GM19099 (cell line): ENCODE results near the gene PLEKHG5.

Experiments
- POLR2A ChIP-seq: IDR thresholded peaks from 3 replicates; pipeline ENCODE4 v1.6.1; 2011; ENCODE audit warnings: low read depth; ENCODE audit not compliant: insufficient read length; ENCODE audit errors: extremely low read depth

Gene PLEKHG5

DNA sequence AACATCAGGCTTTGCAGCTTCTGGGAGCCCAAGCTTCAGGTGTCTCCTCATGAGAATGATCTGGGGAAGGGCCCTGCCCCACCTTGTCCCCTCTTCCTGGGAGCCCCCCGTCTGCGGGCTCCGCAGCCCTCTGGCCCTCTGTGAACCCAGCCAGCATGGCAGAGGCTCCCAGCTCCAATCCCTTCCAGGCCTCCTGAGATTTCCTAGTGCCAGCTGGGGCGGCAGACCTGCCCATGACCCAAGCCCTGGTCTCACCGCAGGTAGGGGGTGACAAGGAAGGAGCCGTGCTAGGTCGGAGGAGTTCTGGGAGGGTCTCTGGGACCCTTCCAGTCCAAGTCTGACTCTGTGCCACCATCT, 7.7 kb downstream of the PLEKHG5 start:
- TF ChIP-seq POLR2A, result no peak

DNA sequence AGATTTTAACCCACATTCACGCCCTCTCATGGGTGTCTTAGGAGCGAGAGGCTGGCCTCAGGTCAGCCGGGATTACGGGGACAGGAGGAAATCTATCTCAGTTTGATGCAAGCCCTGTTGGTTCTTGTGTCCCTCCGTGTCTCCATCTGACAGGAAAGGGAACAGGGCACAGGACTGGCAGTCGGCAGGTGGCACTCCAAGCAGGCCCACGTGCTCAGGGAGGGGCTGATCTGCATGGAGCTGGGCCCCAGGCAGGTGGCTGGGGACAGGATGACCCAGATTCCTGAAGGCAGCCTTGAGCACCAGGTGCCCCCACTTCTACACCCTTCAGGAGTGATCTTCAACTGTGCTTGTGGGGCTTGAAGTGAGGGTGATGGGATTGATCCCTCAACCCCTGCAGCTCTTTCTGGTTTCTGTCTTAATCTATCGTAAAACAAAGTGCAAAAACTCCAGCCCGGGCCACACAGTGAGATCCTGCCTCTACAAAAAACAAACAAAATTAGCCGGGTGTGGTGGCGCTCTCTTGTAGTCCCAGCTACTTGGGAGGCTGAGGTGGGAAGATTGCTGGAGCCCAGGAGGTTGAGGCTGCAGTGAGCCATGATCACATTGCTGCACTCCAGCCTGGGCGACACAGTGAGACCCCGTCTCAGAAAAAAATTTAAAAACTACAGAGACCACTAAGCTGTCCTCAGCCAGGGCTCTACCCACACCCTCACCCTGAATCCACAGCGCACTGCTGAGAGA, 8.3 kb downstream of the PLEKHG5 start:
- no peak for TF ChIP-seq POLR2A

DNA sequence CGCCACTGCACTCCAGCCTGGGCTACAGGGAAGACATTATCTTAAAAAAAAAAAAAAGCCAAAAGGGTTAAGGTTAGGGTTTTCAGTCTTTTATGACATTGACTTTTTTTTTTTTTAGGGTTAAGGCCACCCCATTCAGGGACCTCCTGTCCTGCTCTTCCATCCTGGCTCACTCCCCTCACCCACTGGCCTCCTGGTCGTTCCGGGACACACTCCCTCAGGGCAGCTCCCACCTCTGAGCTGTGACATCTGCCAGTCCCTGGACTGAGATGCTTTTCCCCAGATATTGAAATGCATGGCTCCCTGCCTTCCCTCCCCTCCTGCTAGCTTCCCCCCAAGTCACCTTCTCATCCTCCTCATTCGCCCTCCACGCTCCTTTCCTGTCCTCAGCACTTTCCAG, 9.6 kb downstream of the PLEKHG5 start:
- TF ChIP-seq POLR2A, result no peak

DNA sequence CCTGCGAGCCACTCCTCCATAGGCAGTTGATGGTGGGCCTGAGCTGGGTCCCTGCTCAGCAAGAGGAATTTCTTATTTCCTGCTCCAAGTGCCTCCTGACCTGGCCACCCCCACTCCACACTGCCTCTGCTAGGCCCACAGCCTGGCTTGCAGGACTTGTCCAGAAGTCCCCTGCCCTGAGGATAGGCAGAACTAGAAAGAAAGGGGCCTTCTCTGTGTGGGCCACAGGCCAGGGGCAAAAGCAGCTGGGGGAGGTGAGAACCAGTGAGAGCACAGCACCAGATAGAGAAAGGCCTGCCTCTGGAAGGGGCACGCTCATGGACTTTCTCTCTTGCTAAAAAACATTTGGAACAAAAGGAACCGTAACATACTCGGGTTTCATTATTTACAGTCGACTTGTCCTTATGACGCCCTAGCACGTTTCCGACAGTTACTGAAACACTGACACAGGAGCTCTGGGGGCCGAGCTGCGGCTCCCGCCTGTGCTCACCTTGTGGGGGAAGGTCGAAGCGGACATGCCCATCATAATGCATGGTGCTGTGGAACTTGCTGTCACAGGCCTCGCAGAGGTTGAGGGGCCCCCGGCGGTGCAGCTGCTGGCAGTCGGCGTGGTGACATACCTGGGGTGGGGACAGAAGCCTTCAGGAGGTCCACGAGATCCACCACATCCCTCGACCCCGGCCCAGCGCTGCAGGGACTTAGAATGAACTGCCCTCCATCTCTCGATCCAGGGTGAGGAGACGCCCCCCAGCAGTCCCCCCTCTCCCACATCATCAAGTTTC, 14.2 kb downstream of the PLEKHG5 start:
- TF ChIP-seq POLR2A, result no peak

DNA sequence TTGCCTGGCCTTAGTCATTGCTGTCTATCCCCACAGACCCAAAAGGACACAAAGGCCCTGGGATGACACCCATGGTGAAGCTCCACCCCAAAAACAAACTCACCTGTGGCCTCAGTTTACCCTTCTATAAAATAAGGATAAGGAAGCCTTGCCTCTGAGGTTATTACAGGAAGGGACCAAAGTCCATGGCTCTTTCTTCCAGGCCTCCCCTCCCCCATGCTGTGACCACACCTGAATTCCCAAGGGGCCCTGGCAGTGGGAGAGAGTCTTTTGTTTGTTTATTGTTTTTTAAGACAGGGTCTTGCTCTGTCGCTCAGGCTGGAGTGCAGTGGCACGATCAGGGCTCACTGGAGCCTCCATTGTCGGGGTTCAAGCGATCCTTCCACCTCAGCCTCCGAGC, 15.0 kb downstream of the PLEKHG5 start:
- no peak for TF ChIP-seq POLR2A

DNA sequence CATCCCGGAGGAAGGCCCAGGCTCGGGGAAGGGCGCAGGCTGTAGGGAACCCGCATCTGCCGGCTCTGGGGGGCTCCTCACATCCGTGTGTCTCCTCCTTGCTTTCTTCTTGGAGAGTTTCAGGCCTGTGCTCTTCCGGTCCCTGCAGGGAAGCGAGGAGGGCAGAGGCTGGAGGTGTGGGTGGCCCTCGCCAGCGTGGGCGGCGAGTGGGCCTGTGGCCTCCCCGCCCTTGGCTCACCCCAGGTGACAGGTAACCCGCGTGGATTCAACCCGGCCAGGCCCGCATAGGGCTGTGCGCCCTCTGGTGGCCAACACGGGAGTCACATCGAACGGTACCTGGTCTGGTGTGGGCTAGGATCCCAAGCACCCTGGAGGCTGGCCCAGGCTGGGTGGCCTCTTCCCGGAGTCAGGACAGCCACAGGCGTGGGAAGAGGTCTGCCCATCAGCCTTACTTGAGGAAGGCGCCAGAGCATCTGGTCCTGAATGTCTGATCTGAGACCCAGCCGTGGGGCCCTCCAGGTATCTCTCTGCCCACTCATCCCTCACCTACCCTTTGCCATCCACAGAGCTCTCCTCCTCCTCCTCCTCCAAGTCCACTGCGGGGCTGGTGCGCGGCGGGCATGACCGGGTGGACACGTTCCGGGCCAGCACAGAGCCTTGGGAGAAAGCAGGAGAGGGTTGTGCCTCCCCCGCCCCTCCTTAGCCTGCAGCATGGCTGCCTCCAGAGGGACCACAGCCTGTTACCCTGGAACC, 15.9 kb downstream of the PLEKHG5 start:
- no peak for TF ChIP-seq POLR2A

DNA sequence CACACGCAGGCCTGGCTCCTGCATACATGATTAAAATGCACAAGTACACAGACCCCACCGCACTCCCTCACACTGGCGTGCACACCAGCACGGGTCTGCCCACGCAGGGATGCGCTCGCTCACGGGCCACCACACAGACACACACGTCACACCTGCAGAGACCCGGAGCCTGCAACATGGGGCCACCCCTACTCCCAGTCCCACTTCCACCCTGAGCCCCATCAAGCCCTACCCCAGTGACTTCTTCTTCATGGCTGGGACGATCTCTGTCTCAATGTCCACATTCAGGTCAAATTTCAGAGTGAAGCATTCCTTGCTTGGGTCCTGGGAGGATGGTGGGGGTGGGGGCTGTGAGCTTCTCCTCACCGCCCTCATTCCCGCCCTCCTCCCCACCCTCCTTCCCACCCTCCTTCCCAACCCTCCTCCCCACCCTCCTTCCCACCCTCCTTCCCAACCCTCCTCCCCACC, 16.6 kb downstream of the PLEKHG5 start:
- no peak for TF ChIP-seq POLR2A

DNA sequence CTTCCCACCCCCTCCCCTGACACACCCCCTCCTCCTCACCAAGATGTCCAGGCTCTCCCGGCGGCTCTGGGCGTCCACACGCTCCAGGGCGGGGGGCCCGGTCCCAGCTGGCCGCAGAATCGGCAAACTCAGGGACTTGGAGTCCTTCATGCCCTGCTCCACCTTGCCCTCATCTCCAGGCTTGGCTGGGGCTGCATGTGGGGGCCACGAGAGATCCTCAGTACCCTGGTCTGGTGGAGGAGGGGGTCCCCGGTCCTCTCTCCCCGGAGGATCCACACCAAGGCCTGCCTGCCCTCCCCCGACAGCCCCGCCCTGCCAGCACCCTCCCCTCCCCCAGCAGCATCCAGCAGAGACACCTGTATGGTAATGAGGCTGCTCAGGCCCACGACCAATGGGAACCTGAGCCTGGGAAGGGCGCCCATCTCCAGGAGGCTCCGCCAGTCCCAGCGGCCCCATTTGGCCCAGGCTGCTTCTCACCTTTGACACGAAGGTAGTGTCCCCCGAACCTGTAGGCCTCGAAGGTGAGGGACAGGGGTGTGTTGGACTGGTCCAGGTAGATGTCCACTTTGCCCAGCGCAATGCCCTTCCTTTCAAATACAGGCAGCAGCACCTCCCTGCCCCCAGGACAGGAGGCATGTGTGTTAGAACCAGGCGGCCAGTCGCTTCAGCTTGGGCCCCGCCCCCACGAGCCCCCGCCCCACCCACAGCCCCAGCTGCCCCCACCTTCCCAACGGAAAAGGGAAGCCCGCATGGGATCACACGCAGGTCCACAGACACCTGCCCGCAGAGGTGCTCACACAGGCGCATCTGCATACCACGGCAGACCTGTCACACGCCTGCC, 17.3 kb downstream of the PLEKHG5 start:
- TF ChIP-seq POLR2A, result no peak

DNA sequence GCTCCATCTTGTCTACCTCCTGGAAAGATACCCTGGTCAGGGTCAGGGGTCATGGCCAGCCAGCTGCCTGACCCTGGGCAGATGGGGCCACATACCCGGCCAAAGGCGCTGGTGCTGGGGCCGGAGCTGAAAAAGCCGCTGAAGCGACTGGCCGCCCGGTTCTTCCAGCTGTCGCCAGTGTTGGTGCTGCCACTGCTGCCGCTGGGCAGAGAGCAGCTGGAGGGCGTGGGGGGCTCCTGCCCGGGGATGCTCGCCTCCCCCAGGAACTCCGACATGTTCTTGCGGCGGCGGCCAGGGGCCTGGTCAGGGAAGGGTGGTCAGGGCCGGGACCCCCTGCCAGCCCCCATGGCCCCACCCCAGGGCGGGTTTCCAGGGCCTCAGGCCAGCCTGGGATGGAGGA, 18.3 kb downstream of the PLEKHG5 start:
- no peak for TF ChIP-seq POLR2A

DNA sequence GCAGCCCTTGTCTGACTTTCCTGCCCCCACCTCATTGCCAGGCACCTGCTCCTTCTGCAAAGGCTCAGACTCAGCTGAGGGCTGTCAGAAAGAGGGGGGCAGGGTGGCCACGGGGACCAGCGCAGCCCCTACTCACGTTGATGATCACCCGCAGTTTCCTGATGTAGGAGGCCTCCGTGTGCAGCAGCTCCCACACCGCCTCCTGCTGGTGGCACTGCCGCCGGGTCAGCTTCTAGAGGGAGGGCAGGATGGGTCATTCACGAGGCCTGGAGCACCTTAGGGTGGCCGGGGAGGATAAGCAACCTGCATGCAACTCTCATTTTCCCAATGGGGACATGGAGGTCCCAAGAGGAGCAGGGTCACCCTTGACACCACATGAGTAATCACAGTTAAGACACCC, 19.1 kb downstream of the PLEKHG5 start:
- TF ChIP-seq POLR2A, result no peak

DNA sequence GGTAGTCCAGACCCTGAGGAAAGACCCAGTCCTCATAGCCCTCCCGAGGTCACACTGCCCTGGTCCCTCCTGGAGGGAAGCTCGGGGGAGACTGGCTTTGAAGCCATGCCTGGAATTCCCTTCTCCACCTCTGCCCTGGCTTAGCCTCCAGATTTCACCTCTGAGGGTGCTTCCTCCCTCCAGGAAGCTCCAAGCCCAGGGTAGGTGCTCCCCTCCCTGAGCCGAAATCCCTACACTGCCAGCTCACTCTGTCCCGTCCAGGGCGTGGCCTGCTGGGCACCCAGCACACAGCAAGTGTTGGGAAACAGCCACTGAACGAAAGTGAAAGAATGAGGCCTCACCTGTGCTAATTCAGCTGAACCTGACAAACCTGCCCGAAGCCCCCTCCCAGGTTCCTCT, 19.5 kb downstream of the PLEKHG5 start:
- no peak for TF ChIP-seq POLR2A

DNA sequence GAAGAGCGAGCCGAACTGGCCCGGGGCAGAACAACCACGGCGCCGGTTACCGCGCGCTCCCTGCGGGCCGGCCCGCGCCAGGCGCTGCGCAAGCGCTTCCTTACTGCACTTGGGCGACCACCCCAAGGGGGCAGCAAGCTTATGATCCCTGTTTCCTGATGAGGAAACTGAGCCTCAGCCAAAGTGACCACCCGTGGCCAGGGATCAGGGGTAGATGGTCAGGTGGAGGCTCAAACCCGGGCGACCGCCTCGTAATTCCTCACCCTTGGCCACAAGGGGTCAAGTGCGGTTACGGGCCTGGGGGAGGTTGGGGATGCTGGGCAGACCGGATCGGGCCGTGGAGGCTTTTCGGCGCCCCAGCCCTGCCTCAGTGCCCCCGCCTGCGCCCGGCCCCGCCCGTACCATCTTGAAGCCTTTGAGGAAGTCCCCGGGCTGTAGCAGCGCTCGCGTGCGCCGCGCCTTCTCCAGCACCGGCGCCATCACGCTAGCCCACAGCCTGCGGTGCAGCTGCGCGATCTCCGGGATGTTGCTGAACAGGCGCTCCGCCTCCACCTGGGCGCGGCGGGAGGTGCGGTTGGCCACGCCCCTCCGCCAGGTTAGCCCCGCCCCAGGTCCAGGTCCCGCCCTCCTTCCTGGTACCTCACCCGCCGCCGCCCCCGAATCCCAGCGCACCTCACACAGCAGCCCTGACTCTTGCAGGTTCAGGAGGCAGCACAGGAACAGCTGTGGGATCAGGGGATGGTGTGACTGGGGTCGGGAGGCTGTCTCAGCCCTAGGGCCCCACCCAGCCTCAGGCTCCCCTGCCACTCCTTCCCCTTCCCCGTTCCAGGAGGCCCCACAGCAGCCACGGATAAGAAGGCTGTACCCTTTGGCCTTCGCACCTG, 20.1 kb downstream of the PLEKHG5 start:
- TF ChIP-seq POLR2A, result no peak

DNA sequence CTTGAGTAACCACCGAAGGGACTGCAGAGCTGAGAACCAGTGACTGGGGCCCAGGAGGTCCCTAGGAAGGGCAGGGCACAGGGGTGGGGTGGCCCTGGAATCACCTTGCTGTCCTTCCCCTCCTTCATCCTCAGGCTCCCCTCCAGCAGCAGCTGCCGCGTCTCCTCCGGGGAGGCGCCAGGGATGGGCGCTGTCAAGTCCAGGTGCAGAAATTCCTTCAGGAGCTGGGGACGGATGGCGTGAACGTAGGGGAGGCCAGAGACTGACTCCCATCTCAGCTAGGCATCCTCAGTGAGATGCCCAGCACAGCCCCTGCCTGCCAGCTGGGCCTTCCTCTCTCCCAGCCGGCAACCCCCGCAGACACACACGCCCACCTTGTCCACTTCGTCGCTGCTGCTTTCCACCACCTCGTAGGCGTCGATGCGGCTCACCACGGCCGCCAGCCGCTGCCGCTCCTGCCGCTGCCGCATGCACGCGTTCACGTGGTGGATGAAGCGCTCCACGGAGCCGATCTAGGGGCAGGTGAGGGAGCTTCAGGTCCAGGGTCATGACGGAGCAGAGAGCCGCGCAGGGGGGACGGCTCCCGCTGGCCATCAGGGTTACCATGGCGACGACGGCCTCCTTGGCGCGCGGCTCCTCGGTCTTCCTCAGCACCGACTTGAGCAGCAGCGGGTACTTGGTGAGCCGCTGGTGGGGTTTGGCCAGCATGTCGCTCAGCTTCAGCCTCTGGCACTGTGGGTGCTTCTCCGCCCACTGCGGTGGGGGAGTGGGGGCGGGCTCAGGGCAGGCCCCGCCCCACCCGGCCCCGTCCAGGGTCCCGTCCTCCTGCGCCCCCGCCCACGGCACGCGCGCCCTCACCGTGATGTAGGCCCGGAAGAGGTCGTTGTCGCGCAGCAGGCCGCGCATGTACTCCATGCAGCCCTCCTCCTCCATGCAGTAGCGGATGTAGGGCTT, 21.1 kb downstream of the PLEKHG5 start:
- no peak for TF ChIP-seq POLR2A

DNA sequence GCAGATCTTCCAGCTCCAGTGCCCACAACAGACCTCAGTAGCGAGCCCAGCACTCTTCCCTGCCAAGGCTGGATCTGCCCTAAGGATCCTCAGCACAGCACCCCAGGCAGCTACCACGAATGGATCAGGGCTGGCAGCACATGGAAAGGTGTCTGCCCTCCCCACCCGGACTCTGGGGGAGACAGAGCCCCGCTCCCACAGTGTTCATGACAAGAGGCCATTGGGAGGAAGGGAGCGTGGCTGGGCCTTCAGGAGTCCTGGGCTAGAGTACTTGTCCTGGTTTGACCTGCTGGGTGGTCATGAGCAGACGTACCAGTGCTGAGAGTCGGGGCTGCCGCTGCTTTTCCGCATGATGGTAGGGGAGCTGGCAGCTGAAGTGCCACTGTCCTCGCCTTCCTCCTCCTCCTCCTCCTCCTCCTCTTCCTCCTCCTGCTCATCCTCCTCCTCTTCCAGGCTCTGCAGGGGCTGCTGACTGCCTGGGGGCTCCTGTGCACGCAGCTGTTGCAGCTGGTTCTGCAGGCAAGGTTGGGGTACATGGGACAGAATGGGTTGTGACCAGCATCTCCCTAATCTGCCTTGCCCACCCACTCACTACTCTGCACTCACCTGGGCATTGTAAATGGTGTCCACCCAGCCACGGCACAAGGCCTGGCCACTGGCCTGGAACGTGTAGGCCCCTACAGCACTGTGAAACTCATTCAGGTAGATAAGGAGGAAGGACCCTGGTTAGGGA, 22.6 kb downstream of the PLEKHG5 start:
- TF ChIP-seq POLR2A, result no peak
